ENCODE measurements around the gene DIPK1A.
A peak's percentile ranks its signal among the peaks of the same experiment; 100 is the strongest.
"Not testable (repeated sequence)": the region's sequence is repeated elsewhere in the genome, so short reads cannot be mapped to it uniquely, and the experiment has no call there.

Gene DIPK1A

GRCh38 chr1:92913093-92913819 is 48.0 kb downstream of the DIPK1A start:
- DNase-seq, result no peak

- no peak for DNase-seq
Measured at GRCh38 chr1:92910081-92910480, 51.2 kb downstream of the DIPK1A start.

GRCh38 chr1:92909321-92909720 is 51.9 kb downstream of the DIPK1A start:
- no peak for DNase-seq

- no peak for DNase-seq
Measured at GRCh38 chr1:92907949-92908684, 53.1 kb downstream of the DIPK1A start.

GRCh38 chr1:92903765-92904164 is 57.5 kb downstream of the DIPK1A start:
- no peak for DNase-seq

GRCh38 chr1:92902406-92902744 is 58.9 kb downstream of the DIPK1A start:
- DNase-seq, result no peak

GRCh38 chr1:92901699-92902405 is 59.4 kb downstream of the DIPK1A start:
- DNase-seq, result no peak

- no peak for DNase-seq
Measured at GRCh38 chr1:92901126-92901525, 60.1 kb downstream of the DIPK1A start.

GRCh38 chr1:92900539-92900938 is 60.7 kb downstream of the DIPK1A start:
- DNase-seq, result no peak

GRCh38 chr1:92899780-92900179 is 61.5 kb downstream of the DIPK1A start:
- no peak for DNase-seq

GRCh38 chr1:92898053-92898452 is 63.2 kb downstream of the DIPK1A start:
- DNase-seq, result not testable (repeated sequence)

GRCh38 chr1:92887465-92887864 is 73.8 kb downstream of the DIPK1A start:
- DNase-seq, result no peak

- DNase-seq, result no peak
Measured at GRCh38 chr1:92886886-92887419, 74.3 kb downstream of the DIPK1A start.

GRCh38 chr1:92884195-92884594 is 77.1 kb downstream of the DIPK1A start:
- no peak for DNase-seq

- no peak for DNase-seq
Measured at GRCh38 chr1:92883297-92883696, 78.0 kb downstream of the DIPK1A start.

- peak; percentile 65 for DNase-seq
Measured at GRCh38 chr1:92882819-92883218, 78.4 kb downstream of the DIPK1A start.

GRCh38 chr1:92881391-92881790 is 79.9 kb downstream of the DIPK1A start:
- no peak for DNase-seq

- DNase-seq, result no peak
Measured at GRCh38 chr1:92879316-92879968, 81.8 kb downstream of the DIPK1A start.

- DNase-seq, result peak; percentile 37
Measured at GRCh38 chr1:92877792-92878191, 83.5 kb downstream of the DIPK1A start.

- DNase-seq, result no peak
Measured at GRCh38 chr1:92877081-92877711, 84.1 kb downstream of the DIPK1A start.

GRCh38 chr1:92876351-92876750 is 84.9 kb downstream of the DIPK1A start:
- DNase-seq, result no peak

GRCh38 chr1:92874987-92875386 is 86.3 kb downstream of the DIPK1A start:
- DNase-seq, result no peak

- DNase-seq, result no peak
Measured at GRCh38 chr1:92872719-92873118, 88.5 kb downstream of the DIPK1A start.

All from CD4-positive, alpha-beta T cell treated with Interleukin-10 for 1 hour (primary cell).